ENCODE measurements around the gene PRR36.

PRR36 gene

DNA sequence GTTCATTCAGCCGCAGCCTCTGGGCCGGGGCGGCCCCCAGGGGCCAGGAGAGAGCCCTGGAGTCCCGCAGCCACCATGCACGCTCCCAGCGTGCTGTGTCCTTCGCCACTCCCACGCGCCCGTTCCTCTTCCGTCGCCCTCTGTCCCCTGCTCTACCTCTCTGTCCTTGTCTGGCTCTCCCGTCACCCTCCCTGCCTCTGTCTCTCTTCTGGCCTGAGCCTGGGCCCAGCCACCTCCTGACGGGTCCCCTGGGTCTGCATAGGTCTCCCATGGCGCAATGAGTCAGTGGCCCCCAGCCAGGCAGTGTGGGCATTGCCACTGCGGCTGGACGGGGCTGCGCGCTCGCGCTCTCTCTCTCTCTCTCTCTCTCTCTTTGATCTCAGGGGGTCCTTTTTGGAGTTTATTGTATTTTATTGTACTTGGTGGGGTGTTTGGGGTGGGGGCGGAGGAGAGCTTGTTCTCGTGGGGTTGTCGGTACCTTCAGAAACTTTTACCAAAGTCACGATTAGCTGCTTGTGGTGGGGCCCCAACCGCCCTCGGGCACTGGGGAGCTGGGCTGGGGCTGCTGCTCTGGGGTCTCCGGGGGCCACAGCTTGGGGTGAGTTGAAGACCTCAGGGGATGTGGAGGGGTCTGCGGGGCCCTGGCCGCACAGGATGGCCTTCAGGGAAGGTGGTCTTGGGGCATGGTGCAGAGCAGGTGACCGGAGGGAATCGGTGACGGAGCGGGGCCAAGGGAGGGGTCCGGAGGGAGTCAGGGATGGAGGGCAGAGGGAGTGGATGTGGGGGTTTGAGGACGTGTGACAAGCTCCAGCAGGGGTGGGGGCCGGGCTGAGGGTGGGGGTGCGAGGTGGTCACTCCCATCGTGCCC, 38.7 kb upstream of the PRR36 start:
- DNase-seq (ENCODE audit: low spot score): no peak

- no peak for DNase-seq (ENCODE audit: low spot score)
These were observed 38.0 kb upstream of the PRR36 start for GRCh38 chr19:7912144-7912696.

- no peak for DNase-seq (ENCODE audit: low spot score)
These were observed 37.4 kb upstream of the PRR36 start for GRCh38 chr19:7911508-7912143.

GRCh38 chr19:7910321-7911161, 36.4 kb upstream of the PRR36 start:
- DNase-seq (ENCODE audit: low spot score): no peak

GRCh38 chr19:7909471-7910067, 35.4 kb upstream of the PRR36 start:
- no peak for DNase-seq (ENCODE audit: low spot score)

DNA sequence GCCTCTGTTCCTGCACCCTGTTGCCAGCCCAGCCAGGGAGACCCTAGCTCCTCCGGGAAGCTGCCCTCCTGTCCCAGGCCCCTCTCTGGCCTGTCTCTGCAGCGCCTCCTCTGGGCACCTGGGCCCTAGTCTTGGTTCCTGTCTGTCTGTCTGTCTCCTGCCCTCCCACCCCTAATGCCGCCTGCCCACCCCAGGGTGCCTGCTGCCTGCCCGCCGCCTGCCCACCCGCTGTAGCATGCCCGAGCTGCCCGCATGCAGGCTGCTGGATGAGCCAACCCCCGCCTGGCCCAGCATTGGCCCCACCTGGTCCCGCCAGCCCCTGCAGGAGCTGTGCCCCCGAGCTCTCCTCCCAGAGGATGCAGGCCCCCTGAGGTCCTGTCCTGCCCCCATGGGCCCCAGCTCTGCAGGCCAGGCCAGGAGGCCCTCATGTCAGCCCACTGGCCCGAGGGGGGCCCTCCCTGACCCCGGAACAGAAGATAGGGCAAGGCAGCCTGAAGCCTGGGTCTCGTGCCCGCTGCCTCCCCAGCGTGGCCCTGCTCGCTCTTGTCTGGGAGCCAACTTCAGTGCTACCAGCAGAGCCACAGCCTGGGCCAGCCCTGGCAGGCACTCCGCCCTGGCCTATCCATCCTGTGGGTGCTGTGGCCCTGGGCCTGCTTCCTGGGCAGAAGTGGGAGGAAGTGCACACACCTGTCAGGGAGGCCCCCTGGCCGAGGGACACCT, 34.7 kb upstream of the PRR36 start:
- DNase-seq (ENCODE audit: low spot score): no peak

- DNase-seq (ENCODE audit: low spot score): no peak
These were observed 34.0 kb upstream of the PRR36 start for GRCh38 chr19:7908078-7908699.

DNA sequence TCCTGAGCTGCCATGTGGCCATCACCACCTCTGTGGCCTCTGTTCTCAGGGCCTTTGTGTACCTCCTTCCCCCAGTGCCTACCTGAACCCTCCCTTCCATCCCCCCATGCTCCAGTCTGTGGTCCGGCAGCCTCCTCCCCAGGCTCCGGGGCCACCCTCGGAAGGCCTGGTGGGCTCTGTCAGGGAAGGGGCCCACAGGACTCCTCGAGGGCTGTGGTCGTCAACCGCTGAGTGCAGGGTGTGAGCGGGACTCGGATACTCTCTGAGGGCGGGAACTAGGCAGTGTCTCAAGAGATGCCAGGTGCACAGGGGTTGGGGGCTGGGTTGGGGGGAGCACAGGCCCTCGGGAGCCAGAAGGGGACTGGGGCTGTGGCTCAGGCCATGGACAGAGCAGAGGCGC, 33.4 kb upstream of the PRR36 start:
- no peak for DNase-seq (ENCODE audit: low spot score)

GRCh38 chr19:7907122-7907521, 32.9 kb upstream of the PRR36 start:
- no peak for DNase-seq (ENCODE audit: low spot score)

- no peak for DNase-seq (ENCODE audit: low spot score)
These were observed 31.7 kb upstream of the PRR36 start for GRCh38 chr19:7905859-7906258.

- DNase-seq (ENCODE audit: low spot score): no peak
These were observed 31.1 kb upstream of the PRR36 start for GRCh38 chr19:7905268-7905667.

GRCh38 chr19:7904074-7905020, 30.2 kb upstream of the PRR36 start:
- DNase-seq (ENCODE audit: low spot score): no peak

DNA sequence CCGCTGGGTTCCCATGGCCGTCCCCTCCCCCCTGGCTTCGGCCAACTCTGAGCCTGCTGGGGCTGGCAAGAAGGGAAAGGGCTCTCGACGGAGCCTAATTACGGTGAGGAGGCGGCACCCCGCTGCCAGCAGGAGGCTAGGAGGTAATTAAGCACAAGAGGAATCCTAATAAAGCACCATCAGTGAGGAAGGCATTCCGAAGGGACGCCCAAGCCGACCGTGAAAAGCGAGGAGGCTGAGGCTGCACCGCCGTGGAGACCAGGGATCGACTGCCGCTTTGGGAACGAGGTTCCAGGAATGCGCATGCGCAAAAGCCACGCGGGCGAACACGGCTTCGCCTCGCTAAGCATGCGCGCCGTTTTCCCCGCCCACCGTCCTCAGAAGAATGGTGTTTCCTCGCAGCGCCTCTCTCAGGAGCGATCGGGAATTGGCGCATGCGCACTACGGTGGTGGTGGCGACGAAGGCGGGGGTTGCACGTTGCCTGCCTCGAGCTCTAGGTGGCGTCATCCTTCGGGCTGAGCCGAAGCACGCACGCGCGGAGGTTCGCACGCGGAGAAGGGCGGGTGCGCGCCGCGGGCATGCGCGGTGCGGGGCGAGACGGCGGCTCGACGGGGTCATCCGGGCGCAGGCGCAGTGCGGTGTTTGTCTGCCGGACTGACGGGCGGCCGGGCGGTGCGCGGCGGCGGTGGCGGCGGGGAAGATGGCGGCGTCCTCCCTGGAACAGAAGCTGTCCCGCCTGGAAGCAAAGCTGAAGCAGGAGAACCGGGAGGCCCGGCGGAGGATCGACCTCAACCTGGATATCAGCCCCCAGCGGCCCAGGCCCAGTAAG, 29.3 kb upstream of the PRR36 start, which contains the start of gene MAP2K7:
TSS of gene MAP2K7 (plus strand) at position 634 of the 830 bp plus-strand sequence. CDS start at position 702, 68 bp downstream.
- peak; percentile 99 for DNase-seq (ENCODE audit: low spot score)

- DNase-seq (ENCODE audit: low spot score): no peak
These were observed 28.6 kb upstream of the PRR36 start for GRCh38 chr19:7902796-7903243.

DNA sequence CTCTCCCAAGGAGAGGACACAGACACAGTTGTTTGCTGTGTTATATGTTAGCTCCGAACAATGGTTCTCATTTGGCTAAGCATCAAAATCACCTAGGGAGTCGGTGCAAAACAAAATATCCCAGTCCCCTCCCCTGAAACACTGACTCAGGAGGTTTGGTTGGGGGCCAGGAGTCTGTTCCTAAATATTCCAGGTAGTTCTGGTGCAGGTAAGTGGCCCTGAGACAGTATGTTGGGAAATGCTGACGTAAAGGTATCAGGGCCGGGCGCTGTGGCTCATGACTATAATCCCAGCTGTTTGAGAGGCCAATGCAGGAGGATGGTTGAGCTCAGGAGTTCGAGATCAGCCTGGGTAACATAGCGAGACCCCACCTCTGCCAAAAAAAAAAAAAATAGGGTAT, 27.1 kb upstream of the PRR36 start:
- DNase-seq (ENCODE audit: low spot score): no peak

- no peak for DNase-seq (ENCODE audit: low spot score)
These were observed 26.7 kb upstream of the PRR36 start for GRCh38 chr19:7900931-7901330.

DNA sequence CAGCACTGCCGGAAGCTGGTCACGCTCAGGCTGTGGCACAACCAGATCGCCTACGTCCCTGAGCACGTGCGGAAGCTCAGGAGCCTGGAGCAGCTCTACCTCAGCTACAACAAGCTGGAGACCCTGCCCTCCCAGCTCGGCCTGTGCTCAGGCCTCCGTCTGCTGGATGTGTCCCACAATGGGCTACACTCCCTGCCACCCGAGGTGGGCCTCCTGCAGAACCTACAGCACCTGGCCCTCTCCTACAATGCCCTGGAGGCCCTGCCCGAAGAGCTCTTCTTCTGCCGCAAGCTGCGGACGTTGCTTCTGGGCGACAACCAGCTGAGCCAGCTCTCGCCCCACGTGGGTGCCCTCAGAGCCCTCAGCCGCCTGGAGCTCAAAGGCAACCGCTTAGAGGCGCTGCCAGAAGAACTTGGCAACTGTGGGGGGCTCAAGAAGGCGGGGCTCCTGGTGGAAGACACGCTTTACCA, 26.2 kb upstream of the PRR36 start:
- no peak for DNase-seq (ENCODE audit: low spot score)

DNA sequence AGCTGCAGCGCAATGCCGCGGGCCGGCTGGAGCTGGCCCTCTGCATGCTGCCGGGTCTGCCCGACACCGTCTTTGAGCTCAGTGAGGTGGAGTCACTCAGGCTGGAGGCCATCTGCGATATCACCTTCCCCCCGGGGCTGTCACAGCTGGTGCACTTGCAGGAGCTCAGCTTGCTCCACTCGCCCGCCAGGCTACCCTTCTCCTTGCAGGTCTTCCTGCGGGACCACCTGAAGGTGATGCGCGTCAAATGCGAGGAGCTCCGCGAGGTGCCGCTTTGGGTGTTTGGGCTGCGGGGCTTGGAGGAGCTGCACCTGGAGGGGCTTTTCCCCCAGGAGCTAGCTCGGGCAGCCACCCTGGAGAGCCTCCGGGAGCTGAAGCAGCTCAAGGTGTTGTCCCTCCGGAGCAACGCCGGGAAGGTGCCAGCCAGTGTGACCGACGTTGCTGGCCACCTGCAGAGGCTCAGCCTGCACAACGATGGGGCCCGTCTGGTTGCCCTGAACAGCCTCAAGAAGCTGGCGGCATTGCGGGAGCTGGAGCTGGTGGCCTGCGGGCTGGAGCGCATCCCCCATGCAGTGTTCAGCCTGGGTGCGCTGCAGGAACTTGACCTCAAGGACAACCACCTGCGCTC, 25.7 kb upstream of the PRR36 start:
- no peak for DNase-seq (ENCODE audit: low spot score)

All from pons (tissue), 1 donor.